ENCODE measurements around the gene CHST5. TPM values are rescaled to one million over a fixed set of nuclear protein-coding genes. Genes with fewer than 3 reads are reported as not detected.

The CHST5 gene
- total RNA-seq, 6 experiments from 2014 or later: not detected

DNA sequence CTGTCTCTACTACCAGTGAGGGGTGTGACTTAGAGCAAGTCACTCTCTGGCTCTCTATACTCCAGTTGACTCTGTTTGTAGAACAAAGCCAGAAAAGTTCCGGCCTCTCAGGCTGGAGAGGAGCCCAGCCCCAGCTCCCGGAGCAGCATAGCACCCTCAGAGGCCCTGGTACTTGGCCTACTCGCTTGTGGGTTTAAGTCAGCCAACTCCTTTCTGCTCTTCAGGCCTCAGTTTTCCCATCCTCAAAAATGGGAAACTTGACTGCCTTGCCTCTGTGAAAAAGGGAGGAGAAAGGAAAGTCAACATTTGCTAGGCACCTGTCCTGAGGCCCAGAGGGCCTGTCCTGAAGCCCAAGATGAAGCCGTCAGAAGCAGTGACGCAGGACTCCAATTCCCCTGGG lies 41.7 kb downstream of the CHST5 start:
- Histone ChIP-seq H3K4me1 (no peaks in the 10 kb centered on the region), H3K4me3 (no peak overlapping the region), H3K36me3 (no peaks in the 10 kb centered on the region), H3K27me3 (no peaks in the 10 kb centered on the region), H3K9me3 (no peaks in the 10 kb centered on the region), H3K27ac (no peak overlapping the region)
- no peak for DNase-seq
- ATAC-seq: no peak
- no CpG with 5 or more reads among the region's 5 CpGs for WGBS (ENCODE audit: insufficient coverage, low coverage, low lambda C conversion rate, missing lambda C conversion rate)
- TF ChIP-seq POLR2A (IDR thresholded peaks at IDR 0.05): no peak
- TF ChIP-seq, protein P1, sequence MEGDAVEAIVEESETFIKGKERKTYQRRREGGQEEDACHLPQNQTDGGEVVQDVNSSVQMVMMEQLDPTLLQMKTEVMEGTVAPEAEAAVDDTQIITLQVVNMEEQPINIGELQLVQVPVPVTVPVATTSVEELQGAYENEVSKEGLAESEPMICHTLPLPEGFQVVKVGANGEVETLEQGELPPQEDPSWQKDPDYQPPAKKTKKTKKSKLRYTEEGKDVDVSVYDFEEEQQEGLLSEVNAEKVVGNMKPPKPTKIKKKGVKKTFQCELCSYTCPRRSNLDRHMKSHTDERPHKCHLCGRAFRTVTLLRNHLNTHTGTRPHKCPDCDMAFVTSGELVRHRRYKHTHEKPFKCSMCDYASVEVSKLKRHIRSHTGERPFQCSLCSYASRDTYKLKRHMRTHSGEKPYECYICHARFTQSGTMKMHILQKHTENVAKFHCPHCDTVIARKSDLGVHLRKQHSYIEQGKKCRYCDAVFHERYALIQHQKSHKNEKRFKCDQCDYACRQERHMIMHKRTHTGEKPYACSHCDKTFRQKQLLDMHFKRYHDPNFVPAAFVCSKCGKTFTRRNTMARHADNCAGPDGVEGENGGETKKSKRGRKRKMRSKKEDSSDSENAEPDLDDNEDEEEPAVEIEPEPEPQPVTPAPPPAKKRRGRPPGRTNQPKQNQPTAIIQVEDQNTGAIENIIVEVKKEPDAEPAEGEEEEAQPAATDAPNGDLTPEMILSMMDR (IDR thresholded peaks at IDR 0.05): no peak
- intact Hi-C loops (cut with DNase I): no loop called here

GRCh38 chr16:75491876-75492275 lies 44.0 kb downstream of the CHST5 start:
- no peak for ATAC-seq
- H3K27me3 ChIP-seq: no peaks in the 10 kb centered on the region

DNA sequence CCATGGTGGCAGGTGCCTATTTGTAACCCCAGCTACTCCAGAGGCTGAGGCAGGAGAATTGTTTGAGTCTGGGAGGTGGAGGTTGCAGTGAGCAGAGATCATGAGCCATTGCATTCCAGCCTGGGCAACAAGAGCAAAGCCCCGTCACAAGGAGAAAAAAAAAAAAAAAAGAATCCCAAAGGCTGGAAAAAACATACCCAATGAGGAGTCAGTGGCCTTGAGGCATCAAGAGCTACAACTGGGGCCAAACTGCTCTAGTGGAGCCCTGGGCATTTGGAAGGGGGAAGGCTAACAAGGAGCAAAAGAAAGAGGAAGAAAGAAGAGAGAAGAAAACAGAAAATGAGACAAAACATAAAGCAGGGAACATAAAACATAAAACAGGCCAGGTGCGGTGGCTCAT lies 47.6 kb downstream of the CHST5 start:
- H3K27me3 ChIP-seq: no peaks in the 10 kb centered on the region
- ATAC-seq (no peak), DNase-seq (no peak)
- no peaks in the 10 kb centered on the region for H3K36me3 ChIP-seq
- no peaks in the 10 kb centered on the region for H3K9me3 ChIP-seq
- no peak overlapping the region for H3K4me3 ChIP-seq
- no peak overlapping the region for H3K27ac ChIP-seq
- WGBS (ENCODE audit: insufficient coverage, low coverage, low lambda C conversion rate, missing lambda C conversion rate): 95% methylated on average over 2 of the region's 2 CpGs
- no peak for TF ChIP-seq POLR2A (IDR thresholded peaks at IDR 0.05)
- TF ChIP-seq, protein P1 (IDR thresholded peaks at IDR 0.05): no peak
- intact Hi-C loops (cut with DNase I): loop anchor here in 1 of 2 donors (10.0 kb wide), 1 partner anchor 46 kb away; the partner anchor contains the start of gene CHST5
- no peaks in the 10 kb centered on the region for H3K4me1 ChIP-seq

More at GRCh38 chr16:75491876-75492275, 44.0 kb downstream of the CHST5 start:
- no peak for TF ChIP-seq POLR2A (IDR thresholded peaks at IDR 0.05)
- TF ChIP-seq, protein P1 (IDR thresholded peaks at IDR 0.05): no peak
- no peak for DNase-seq
- no peak overlapping the region for H3K4me3 ChIP-seq
- no peak overlapping the region for H3K27ac ChIP-seq
- H3K9me3 ChIP-seq: no peaks in the 10 kb centered on the region
- H3K36me3 ChIP-seq: no peaks in the 10 kb centered on the region
- no peaks in the 10 kb centered on the region for H3K4me1 ChIP-seq
- WGBS (ENCODE audit: insufficient coverage, low coverage, low lambda C conversion rate, missing lambda C conversion rate): no CpG with 5 or more reads among the region's 1 CpG
- intact Hi-C loops (cut with DNase I): no loop called here

DNA sequence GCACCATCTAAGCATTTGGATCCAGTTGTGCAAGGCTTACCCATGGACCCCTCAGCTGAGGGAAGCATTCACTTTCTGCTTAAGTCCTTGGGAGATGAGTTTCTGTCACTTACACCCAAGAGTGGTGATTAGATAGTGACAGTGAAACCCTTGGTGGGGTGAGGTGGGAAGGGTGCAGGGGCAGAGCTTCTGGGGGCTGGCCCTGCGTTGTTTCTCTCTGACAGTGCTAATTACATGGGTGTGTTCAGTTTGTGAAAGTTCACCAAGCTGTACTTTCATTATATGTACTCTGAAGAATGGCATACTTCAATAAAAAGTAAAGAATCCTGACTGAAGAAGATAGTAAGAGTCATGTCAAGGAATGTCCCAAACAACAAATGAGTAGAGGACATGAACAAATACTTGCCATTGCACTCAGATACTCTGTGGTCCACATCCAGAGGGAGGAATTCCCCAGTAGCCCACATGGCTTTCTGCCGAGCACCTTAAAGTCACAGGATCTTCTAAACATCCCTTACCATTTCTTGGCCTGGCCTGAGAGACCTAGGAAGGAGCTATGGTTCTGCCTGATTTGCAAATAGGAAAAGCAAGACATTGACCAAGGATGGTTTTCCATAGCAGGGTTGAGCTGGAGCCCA lies 49.1 kb downstream of the CHST5 start:
- H3K4me1 ChIP-seq: no peaks in the 10 kb centered on the region
- H3K36me3 ChIP-seq: no peaks in the 10 kb centered on the region
- no peak overlapping the region for H3K27ac ChIP-seq
- no peak for DNase-seq
- no peak for TF ChIP-seq POLR2A (IDR thresholded peaks at IDR 0.05)
- TF ChIP-seq, protein P1 (IDR thresholded peaks at IDR 0.05): no peak
- no peak for ATAC-seq
- H3K9me3 ChIP-seq: no peaks in the 10 kb centered on the region
- WGBS (ENCODE audit: insufficient coverage, low coverage, low lambda C conversion rate, missing lambda C conversion rate): 69% methylated on average over 2 of the region's 2 CpGs
- no peaks in the 10 kb centered on the region for H3K27me3 ChIP-seq
- intact Hi-C loops (cut with DNase I): loop anchor here in 1 of 2 donors (10.0 kb wide), 1 partner anchor 48 kb away; the partner anchor contains the start of gene CHST5
- no peak overlapping the region for H3K4me3 ChIP-seq
